A549 (cell line): ENCODE data around the gene HERC4.

Experiments used
- BHLHE40 ChIP-seq: IDR thresholded peaks from 2 replicates; pipeline ENCODE4 v1.6.1; 2012; ENCODE audit warnings: low read depth, low read length, inconsistent platforms
- CTCF ChIP-seq: fragments of >200 bp; sonication (Bioruptor Twin); formaldehyde crosslinking; IDR thresholded peaks from 3 replicates; pipeline ENCODE4 v1.5.1; 2016
- RFX5 ChIP-seq: fragments of 450-650 bp; IDR thresholded peaks from 2 replicates; pipeline ENCODE4 v1.7.1; 2014; ENCODE audit warnings: antibody characterized with exemption, mild to moderate bottlenecking, moderate library complexity

- TF ChIP-seq CTCF (no peak), BHLHE40 (no peak), RFX5 (no peak)
Observed at GRCh38 chr10:68105820-68106219, 30.7 kb upstream of the HERC4 start.
